ENCODE measurements around the gene RGS17.

- TF ChIP-seq, protein P1, sequence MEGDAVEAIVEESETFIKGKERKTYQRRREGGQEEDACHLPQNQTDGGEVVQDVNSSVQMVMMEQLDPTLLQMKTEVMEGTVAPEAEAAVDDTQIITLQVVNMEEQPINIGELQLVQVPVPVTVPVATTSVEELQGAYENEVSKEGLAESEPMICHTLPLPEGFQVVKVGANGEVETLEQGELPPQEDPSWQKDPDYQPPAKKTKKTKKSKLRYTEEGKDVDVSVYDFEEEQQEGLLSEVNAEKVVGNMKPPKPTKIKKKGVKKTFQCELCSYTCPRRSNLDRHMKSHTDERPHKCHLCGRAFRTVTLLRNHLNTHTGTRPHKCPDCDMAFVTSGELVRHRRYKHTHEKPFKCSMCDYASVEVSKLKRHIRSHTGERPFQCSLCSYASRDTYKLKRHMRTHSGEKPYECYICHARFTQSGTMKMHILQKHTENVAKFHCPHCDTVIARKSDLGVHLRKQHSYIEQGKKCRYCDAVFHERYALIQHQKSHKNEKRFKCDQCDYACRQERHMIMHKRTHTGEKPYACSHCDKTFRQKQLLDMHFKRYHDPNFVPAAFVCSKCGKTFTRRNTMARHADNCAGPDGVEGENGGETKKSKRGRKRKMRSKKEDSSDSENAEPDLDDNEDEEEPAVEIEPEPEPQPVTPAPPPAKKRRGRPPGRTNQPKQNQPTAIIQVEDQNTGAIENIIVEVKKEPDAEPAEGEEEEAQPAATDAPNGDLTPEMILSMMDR (IDR thresholded peaks at IDR 0.05), result no peak
- TF ChIP-seq EZH2phosphoT487 (IDR thresholded peaks at IDR 0.05), result no peak
Measured at GRCh38 chr6:153028286-153028685, 102.8 kb downstream of the RGS17 start.
